Measurements from ENCODE around the gene OSBPL1A. TPM values are rescaled to one million over a fixed set of nuclear protein-coding genes. Genes with fewer than 3 reads are reported as not detected.

Gene OSBPL1A
- total RNA-seq, 6 experiments from 2014 or later, result 4.1 to 14.6 (median 14.0) TPM

GRCh38 chr18:24243677-24244076 is 153.9 kb downstream of the OSBPL1A start:
- Histone ChIP-seq H3K36me3 (no peaks in the 10 kb centered on the region), H3K27ac (no peak overlapping the region), H3K4me1 (peaks cover 0 to 7% (median 0%) of the 10 kb centered on the region in 4 donors), H3K4me3 (no peak overlapping the region), H3K27me3 (no peaks in the 10 kb centered on the region), H3K9me3 (no peaks in the 10 kb centered on the region)
- TF ChIP-seq, protein P1, sequence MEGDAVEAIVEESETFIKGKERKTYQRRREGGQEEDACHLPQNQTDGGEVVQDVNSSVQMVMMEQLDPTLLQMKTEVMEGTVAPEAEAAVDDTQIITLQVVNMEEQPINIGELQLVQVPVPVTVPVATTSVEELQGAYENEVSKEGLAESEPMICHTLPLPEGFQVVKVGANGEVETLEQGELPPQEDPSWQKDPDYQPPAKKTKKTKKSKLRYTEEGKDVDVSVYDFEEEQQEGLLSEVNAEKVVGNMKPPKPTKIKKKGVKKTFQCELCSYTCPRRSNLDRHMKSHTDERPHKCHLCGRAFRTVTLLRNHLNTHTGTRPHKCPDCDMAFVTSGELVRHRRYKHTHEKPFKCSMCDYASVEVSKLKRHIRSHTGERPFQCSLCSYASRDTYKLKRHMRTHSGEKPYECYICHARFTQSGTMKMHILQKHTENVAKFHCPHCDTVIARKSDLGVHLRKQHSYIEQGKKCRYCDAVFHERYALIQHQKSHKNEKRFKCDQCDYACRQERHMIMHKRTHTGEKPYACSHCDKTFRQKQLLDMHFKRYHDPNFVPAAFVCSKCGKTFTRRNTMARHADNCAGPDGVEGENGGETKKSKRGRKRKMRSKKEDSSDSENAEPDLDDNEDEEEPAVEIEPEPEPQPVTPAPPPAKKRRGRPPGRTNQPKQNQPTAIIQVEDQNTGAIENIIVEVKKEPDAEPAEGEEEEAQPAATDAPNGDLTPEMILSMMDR (IDR thresholded peaks at IDR 0.05), result no peak
- no peak for TF ChIP-seq POLR2A (IDR thresholded peaks at IDR 0.05)
- ATAC-seq (no peak), DNase-seq (no peak)
- intact Hi-C loops (cut with DNase I), result no loop called here
- WGBS (ENCODE audit: insufficient coverage, low coverage, low lambda C conversion rate, missing lambda C conversion rate), result 87% methylated on average over 1 of the region's 1 CpG

DNA sequence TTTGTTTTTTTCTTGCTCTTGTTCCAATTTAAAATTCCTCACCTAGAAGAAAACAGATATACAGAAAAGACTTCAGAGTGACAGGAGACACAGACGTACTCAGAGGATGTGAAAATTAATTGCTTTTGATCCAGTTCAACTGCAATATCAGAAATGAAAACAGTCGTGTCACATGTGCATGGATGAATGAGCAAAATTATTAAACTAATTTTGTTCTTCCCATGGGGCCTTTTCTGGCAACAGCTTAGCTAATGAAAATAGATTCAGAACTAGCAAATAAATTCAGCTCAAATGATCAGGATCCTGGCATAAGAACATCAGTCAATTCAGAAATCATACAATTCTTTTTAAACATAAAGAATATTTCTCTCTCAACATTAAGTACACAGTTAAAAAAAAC is 158.3 kb downstream of the OSBPL1A start:
- no peak overlapping the region for H3K27ac ChIP-seq
- WGBS (ENCODE audit: insufficient coverage, low coverage, low lambda C conversion rate, missing lambda C conversion rate), result 95% methylated on average over 2 of the region's 2 CpGs

GRCh38 chr18:24238387-24238786 is 159.2 kb downstream of the OSBPL1A start:
- peaks cover 0 to 3% (median 0%) of the 10 kb centered on the region in 4 donors for H3K36me3 ChIP-seq
- no peaks in the 10 kb centered on the region for H3K27me3 ChIP-seq
- intact Hi-C loops (cut with DNase I), result no loop called here
- 46% methylated on average over 5 of the region's 5 CpGs for WGBS (ENCODE audit: insufficient coverage, low coverage, low lambda C conversion rate, missing lambda C conversion rate)
- ATAC-seq (no peak), DNase-seq (no peak)
- H3K9me3 ChIP-seq, result no peaks in the 10 kb centered on the region
- H3K27ac ChIP-seq, result no peak overlapping the region
- no peaks in the 10 kb centered on the region for H3K4me1 ChIP-seq
- TF ChIP-seq POLR2A (IDR thresholded peaks at IDR 0.05), result no peak
- TF ChIP-seq, protein P1 (IDR thresholded peaks at IDR 0.05), result no peak
- no peak overlapping the region for H3K4me3 ChIP-seq

More for the DNA sequence above, 158.3 kb downstream of the OSBPL1A start:
- intact Hi-C loops (cut with DNase I), result no loop called here
- H3K4me3 ChIP-seq, result no peak overlapping the region
- H3K36me3 ChIP-seq, result peaks cover 0 to 3% (median 0%) of the 10 kb centered on the region in 4 donors
- H3K27me3 ChIP-seq, result no peaks in the 10 kb centered on the region
- ATAC-seq (no peak), DNase-seq (no peak)
- TF ChIP-seq, protein P1 (IDR thresholded peaks at IDR 0.05), result no peak
- no peak for TF ChIP-seq POLR2A (IDR thresholded peaks at IDR 0.05)
- H3K4me1 ChIP-seq, result peaks cover 0 to 6% (median 0%) of the 10 kb centered on the region in 4 donors
- H3K9me3 ChIP-seq, result no peaks in the 10 kb centered on the region

DNA sequence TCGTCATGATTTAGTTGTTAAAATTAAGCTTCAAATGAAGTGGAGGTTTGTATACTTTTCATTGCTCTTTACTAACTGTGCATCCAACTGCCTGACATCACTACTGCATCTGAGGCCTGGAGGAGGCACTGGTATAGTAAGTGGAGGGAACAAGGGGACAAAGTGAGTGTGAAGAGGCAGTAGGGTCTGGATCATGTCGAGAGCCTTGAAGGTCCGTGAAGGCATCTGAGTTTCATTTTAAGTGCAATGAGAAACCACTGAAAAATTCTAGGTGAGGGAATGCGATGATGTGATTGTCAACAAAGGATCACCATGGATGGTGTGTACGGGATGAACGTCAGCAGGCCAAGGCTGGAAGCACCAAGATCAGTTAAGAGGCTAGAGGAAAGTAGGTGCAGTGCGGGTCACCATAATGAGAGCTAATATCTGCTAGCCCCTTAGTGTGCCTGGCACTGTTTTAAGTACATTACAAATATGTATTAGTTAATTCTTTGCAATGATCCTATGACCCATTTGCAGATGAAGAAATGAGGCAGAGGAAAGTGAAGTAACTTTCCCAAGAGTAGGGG is 162.7 kb downstream of the OSBPL1A start:
- no peak overlapping the region for H3K27ac ChIP-seq
- peaks cover 0 to 22% (median 8%) of the 10 kb centered on the region in 4 donors for H3K4me1 ChIP-seq
- H3K27me3 ChIP-seq, result no peaks in the 10 kb centered on the region
- WGBS (ENCODE audit: insufficient coverage, low coverage, low lambda C conversion rate, missing lambda C conversion rate), result 100% methylated on average over 7 of the region's 7 CpGs
- no peak for DNase-seq
- no peaks in the 10 kb centered on the region for H3K9me3 ChIP-seq
- TF ChIP-seq, protein P1 (IDR thresholded peaks at IDR 0.05), result no peak
- TF ChIP-seq POLR2A (IDR thresholded peaks at IDR 0.05), result no peak
- no peak overlapping the region for H3K4me3 ChIP-seq
- H3K36me3 ChIP-seq, result peaks cover 0 to 3% (median 0%) of the 10 kb centered on the region in 4 donors
- intact Hi-C loops (cut with DNase I), result no loop called here
- ATAC-seq, result no peak

Measured in right lobe of liver (tissue), 6 donors.